ENCODE results near the gene TRIB2.
"Not testable (repeated sequence)": the region's sequence is repeated elsewhere in the genome, so short reads cannot be mapped to it uniquely, and the experiment has no call there.

The TRIB2 gene

DNA sequence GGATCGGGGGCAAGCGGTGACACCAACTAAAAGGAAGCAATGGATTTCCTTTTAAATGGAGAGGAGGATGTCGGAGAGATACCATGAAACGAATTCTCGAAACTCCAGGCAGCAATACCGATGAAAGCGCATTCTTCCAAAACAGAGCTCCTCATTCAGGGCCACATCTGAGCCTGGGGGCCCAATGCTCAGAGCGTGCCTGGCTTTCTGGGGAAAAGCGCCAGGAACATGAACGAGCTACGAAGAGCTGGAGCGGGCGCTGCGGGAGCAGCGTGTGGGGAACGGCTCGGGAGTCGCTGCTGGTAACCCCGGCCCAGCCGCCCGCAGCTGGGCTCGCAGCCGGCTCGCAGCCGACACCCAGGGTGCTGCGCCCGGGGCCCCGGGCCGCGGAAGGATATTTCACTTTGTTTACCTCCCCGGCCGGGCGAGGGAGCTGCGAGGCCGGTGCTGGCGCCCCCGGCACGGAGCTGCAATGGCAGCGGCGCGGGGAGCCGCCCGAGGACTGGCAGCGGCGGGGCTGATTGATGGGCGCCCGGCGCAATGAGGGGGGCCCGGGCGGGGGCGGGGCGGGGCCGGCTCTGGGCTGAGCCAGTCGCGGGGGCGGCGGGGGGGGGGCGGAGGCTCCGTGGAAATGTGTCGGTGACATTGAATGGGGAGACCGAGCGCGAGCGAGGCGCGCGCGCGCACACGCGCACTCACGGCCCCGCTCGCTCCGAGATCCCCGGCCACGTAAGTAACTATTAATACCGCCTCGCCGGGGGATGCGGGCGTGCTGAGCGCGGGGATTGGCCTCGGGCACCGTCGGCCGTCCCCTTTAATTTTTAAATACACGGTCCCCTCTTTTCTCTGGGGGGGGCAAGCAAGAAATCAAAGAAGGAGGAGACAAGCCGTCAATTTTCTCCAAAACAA is at the start of gene TRIB2:
TSS of gene TRIB2 (plus strand) at position 655 of the 909 bp plus-strand sequence. CDS start 1,372 bp downstream, outside the sequence.
- no peaks in the 10 kb centered on the region for H3K36me3 Mint-ChIP-seq (ENCODE audit: low read depth)
- peak within 1 kb of the TSS; percentile 90 for H3K4me3 Mint-ChIP-seq
- H3K9me3 Mint-ChIP-seq: no peaks in the 10 kb centered on the region
- H3K27me3 Mint-ChIP-seq: peaks cover 6% of the 10 kb centered on the region
- peak within 1 kb of the TSS; percentile 91 for H3K27ac Mint-ChIP-seq
- peaks cover 48% of the 10 kb centered on the region for H3K4me1 Mint-ChIP-seq (ENCODE audit: low read depth)

DNA sequence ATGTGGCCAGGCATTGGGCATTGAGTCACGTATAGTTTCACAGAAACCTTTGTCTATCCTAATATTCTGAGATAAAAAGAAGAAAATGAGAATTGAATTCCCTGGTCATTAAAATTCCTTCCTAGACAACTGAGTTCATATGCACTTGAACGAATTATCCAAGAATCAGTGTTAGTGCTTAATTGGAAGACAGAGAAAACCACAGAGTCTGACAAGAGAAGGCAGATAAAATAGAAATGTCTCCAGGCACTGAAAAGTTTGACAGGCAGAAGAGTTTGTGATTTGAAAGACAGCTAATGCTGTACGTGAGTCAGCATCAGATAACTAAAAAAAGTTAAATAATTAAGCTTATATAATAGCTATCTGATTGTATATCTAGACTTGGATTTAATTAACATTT is 47.7 kb upstream of the TRIB2 start:
- Mint-ChIP-seq H3K36me3 (ENCODE audit: low read depth) (peaks cover 6% of the 10 kb centered on the region), H3K27me3 (peaks cover 6% of the 10 kb centered on the region), H3K4me3 (no peak overlapping the region), H3K4me1 (ENCODE audit: low read depth) (no peaks in the 10 kb centered on the region), H3K27ac (no peak overlapping the region), H3K9me3 (peaks cover 13% of the 10 kb centered on the region)

DNA sequence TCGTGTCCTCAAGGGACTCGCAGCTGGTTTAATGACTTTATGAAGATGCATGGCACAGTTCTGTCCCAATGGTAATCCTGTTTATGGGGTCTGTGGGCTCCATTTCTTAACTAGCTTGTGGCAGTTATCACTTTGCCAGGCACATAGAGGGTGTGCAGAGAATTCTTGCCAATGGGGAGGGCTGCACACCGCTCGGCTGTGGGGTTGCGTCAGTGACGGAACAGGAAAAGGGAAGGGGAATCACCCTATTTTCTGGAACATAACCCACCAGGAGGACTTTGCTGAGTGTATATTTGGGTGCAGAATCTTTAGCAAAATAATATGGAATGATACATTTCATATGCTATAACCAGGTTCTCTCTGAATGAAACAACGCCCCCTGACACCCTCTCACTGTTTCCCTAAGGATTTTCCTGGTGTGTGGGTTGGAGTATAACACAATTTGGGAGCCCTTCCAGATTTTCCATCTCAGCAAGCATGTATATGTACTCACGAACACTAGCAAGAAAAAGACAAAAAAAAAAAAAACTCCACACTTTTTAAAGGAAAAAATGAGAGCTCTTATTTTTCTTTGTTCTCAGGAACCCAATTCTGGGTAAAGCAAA is 43.9 kb upstream of the TRIB2 start:
- no peaks in the 10 kb centered on the region for H3K36me3 Mint-ChIP-seq (ENCODE audit: low read depth)
- H3K27ac Mint-ChIP-seq: no peak overlapping the region
- H3K27me3 Mint-ChIP-seq: no peaks in the 10 kb centered on the region
- no peak overlapping the region for H3K4me3 Mint-ChIP-seq
- no peaks in the 10 kb centered on the region for H3K9me3 Mint-ChIP-seq
- H3K4me1 Mint-ChIP-seq (ENCODE audit: low read depth): peaks cover 3% of the 10 kb centered on the region

DNA sequence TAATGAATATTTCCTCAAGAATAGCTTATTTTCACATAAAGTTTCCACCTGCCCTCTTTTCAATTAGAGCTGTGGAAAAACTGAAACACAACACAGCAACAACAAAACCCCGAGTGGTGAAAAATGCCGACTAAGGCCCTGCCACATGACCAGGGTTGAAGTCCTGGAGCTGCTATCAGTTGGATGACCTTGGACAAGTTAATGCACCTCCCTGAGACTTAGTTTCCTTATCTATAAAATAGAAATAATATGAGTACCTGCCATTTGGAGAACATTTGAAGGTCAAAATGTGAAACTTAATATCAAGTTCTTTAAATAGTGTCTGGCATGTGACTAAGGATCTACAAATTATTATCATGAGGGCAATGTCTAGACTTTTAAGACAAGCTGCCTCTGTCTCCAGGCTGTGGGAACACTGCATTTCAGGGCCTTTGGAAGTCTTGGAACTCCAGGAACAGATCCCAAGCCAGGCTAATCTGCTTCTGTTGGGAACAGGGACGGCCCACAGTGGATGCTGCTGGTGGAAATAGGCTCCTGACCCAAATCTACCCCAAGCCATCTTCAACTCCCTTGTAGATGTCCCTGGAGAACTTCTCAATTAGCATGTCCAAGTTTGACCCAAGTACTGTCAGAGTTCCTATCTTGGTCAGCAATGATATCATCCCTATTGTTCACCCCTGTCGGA is 42.0 kb upstream of the TRIB2 start:
- Mint-ChIP-seq H3K27ac (no peak overlapping the region), H3K4me1 (ENCODE audit: low read depth) (peaks cover 3% of the 10 kb centered on the region), H3K36me3 (ENCODE audit: low read depth) (peaks cover 2% of the 10 kb centered on the region), H3K9me3 (peaks cover 3% of the 10 kb centered on the region), H3K4me3 (no peak overlapping the region), H3K27me3 (no peaks in the 10 kb centered on the region)

DNA sequence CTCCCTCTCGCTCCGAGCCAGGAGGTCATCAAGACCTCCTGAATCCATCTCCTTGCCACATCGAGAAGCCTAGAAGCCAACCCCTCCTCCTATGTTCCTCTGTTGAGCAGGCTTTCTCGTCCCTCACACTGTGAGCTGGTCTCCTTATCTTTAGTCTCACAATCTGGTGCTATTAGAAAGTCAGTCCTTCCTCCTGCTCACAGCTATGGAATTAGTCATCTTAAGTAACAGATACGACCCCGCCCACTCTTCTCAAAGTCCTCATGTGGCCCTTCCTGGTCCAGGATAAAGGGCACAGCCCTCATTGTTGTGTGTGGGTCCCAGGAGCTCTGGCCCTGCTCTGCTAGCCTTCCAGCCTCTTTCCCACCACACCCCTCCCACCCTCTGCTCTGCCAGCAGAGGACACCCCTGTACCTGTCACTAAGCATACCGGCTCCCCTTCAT is 41.4 kb upstream of the TRIB2 start:
- Mint-ChIP-seq H3K27ac (no peak overlapping the region), H3K4me1 (ENCODE audit: low read depth) (peaks cover 3% of the 10 kb centered on the region), H3K27me3 (no peaks in the 10 kb centered on the region), H3K4me3 (no peak overlapping the region), H3K36me3 (ENCODE audit: low read depth) (peaks cover 6% of the 10 kb centered on the region), H3K9me3 (peaks cover 9% of the 10 kb centered on the region)

DNA sequence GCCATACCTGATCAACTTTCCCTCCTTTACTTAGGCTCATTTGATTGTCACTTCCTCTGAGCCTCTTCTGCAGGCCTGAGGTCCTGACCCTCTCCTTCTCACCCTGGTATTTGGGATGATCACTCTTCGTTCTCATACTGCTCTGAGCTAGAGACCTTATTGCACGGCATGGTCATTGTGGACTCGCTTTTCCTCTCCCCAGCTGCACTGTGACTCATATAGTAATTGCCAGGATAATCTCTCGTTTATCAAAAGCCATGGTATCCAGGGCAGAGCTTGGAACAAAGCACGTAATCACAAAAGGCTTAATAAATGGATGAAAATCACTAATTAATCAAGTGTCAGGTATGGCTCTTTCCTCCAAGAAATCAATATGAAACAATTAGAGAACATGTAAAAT is 40.9 kb upstream of the TRIB2 start:
- peaks cover 3% of the 10 kb centered on the region for H3K4me1 Mint-ChIP-seq (ENCODE audit: low read depth)
- H3K27ac Mint-ChIP-seq: no peak overlapping the region
- no peaks in the 10 kb centered on the region for H3K27me3 Mint-ChIP-seq
- H3K36me3 Mint-ChIP-seq (ENCODE audit: low read depth): peaks cover 6% of the 10 kb centered on the region
- H3K9me3 Mint-ChIP-seq: peaks cover 9% of the 10 kb centered on the region
- H3K4me3 Mint-ChIP-seq: no peak overlapping the region

DNA sequence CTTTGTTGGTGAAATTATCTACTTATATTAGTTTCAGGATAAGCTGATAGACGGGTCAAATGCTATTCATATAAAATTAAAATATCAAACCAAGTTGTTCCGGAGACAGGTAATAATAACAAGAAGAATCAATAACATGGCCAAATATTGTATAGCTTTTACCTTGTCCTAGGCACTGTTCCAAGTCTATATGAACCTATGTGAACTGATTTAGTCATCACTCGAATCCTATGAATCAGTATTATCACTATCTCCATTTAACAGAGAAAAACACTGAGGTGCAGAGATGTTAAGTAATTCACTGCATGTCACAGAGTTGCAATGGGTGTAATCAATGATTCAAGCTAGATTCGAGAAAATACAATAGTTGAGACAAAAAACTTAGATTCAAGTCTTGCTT is 40.0 kb upstream of the TRIB2 start:
- Mint-ChIP-seq H3K4me3 (no peak overlapping the region), H3K36me3 (ENCODE audit: low read depth) (peaks cover 6% of the 10 kb centered on the region), H3K9me3 (peaks cover 9% of the 10 kb centered on the region), H3K4me1 (ENCODE audit: low read depth) (peaks cover 3% of the 10 kb centered on the region), H3K27me3 (peaks cover 3% of the 10 kb centered on the region), H3K27ac (no peak overlapping the region)

DNA sequence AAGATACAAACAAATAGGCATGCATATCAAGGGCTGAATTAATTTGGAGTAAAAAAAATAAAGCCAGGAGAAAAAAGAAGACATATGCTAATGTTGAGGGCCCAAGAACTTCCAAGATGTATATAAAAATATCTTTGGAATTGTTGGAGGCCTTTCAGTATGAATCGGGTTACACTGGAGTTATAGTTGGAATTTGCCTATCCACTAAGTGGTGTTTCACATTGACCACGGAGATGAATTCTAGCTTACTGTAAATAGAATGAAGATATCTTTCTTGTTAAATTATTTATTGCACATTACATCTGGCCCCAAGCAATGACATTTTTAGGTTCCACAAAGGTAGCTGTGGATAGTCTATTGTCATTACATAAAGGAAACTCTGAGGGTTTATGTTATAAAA is 38.5 kb upstream of the TRIB2 start:
- H3K27ac Mint-ChIP-seq: no peak overlapping the region
- H3K27me3 Mint-ChIP-seq: peaks cover 9% of the 10 kb centered on the region
- H3K9me3 Mint-ChIP-seq: peaks cover 9% of the 10 kb centered on the region
- no peak overlapping the region for H3K4me3 Mint-ChIP-seq
- H3K36me3 Mint-ChIP-seq (ENCODE audit: low read depth): peaks cover 6% of the 10 kb centered on the region
- H3K4me1 Mint-ChIP-seq (ENCODE audit: low read depth): peaks cover 3% of the 10 kb centered on the region

DNA sequence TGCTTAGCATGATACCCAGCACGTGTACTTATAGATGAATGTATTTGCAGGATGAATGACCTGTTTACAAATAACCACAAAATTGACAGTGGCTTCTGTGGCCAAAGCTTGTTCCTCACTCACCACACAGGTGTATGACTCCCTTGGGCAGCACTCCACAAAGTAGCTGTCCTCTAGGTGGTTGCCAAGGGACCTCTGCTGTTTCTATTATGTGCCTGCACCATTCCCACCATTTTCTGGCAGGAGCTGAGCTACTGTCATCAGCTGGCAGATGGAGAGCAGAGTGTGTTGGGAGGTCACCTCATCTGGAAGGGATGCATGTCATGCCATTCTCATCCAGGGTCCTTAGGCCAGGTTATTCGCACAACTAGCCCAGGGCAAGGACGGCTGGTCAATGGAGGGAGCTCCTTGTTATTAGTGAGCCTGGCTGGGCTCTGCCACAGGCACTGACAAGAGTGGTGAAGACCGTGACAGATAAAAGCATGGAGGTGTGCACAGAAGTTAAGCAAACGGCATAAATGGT is 37.1 kb upstream of the TRIB2 start:
- peaks cover 19% of the 10 kb centered on the region for H3K27me3 Mint-ChIP-seq
- peaks cover 9% of the 10 kb centered on the region for H3K9me3 Mint-ChIP-seq
- peaks cover 6% of the 10 kb centered on the region for H3K36me3 Mint-ChIP-seq (ENCODE audit: low read depth)
- no peak overlapping the region for H3K27ac Mint-ChIP-seq
- no peak overlapping the region for H3K4me3 Mint-ChIP-seq
- peaks cover 3% of the 10 kb centered on the region for H3K4me1 Mint-ChIP-seq (ENCODE audit: low read depth)

DNA sequence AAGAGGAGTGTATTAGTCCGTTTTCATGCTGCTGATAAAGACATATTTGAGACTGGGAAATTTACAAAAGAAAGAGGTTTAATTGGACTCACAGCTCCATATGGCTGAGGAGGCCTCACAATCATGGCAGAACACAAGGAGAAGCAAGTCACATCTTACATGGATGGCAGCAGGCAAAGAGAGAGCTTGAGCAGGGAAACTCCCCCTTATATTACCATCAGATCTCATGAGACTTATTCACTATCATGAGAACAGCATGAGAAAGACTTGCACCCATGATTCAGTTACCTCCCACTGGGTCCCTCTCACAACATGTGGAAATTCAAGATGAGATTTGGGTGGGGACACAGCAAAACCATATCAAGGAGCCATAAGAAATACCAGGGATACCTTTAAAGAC is 36.6 kb upstream of the TRIB2 start:
- not testable (repeated sequence) for H3K4me3 Mint-ChIP-seq; H3K27ac Mint-ChIP-seq; H3K4me1 Mint-ChIP-seq (ENCODE audit: low read depth); H3K36me3 Mint-ChIP-seq (ENCODE audit: low read depth); H3K9me3 Mint-ChIP-seq
- peaks cover 20% of the 10 kb centered on the region for H3K27me3 Mint-ChIP-seq

DNA sequence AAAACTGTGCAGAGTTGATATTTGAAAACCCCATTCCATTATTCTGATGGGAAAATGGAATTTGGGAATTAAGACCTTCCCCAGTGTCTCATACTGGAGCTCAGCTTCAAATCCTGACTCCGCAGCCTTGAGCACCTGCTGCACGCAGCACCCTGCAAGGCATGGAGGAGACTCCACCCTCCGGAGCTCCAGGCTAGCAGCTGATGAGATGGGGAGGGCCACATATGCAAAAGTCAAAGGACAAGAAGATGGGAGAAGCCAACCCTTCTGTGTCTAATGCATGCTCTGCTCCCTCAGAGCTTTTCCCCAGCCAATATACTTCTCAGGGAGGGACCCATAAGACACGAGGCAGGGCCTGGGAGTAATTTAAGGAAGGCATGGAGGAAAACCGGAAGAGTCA is 34.7 kb upstream of the TRIB2 start:
- Mint-ChIP-seq H3K36me3 (ENCODE audit: low read depth) (peaks cover 6% of the 10 kb centered on the region), H3K27me3 (peaks cover 20% of the 10 kb centered on the region), H3K4me1 (ENCODE audit: low read depth) (no peaks in the 10 kb centered on the region), H3K4me3 (no peak overlapping the region), H3K9me3 (peaks cover 9% of the 10 kb centered on the region), H3K27ac (peak overlapping the region; percentile 4)

DNA sequence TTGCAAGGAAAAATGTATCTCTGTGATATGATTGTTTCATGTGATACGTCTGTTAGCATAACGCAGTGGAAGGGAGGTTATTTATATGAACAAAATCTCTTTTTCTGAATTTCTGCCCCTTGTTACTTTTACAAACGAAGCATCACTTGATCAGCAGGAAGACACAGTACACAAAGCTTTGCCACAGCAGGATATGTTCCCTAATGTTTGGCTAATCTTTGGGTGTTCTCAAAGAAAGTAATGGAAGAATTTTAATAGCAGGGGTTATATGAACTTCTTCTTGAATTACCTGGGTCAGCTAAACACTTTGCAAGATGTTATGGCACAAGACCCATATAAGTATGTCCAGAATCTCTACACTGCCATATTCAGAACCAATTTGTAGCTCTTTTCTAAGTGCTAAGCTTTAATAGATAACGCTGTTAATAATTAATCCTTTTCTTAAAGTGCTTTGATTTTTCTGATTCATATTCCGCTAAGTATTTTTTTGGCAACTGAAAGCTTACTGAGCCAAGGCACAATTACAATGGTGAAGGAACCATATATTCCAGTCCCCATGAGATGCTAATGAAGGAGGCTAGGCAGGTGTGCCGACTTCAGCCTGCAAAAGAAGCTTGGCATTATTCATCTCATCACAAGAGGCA is 33.2 kb upstream of the TRIB2 start:
- H3K27me3 Mint-ChIP-seq: peaks cover 20% of the 10 kb centered on the region
- H3K36me3 Mint-ChIP-seq (ENCODE audit: low read depth): peaks cover 6% of the 10 kb centered on the region

DNA sequence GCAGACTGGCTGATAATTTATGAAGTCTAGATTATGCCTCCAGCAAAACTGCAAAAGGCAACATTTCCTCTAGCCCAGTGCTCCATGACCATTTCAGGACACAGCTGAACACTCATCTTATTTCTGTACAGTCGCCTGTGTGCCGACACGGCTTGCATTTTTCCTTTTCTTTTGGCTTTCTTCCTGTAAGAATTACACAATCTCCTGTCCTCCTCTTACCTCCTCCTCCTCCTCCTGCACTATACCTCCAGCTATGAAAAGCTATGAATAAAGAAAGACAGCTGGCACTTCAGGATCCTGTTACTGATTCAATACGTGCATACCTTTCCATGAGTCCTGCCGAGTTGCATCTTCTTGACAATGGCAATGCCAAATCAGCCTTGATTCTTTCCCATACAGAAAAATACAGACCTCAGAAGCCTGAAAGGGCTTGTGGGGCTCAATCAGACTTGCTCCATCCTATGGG is 32.2 kb upstream of the TRIB2 start:
- Mint-ChIP-seq H3K27ac (no peak overlapping the region), H3K4me1 (ENCODE audit: low read depth) (no peaks in the 10 kb centered on the region), H3K4me3 (no peak overlapping the region), H3K9me3 (peaks cover 9% of the 10 kb centered on the region), H3K36me3 (ENCODE audit: low read depth) (peaks cover 6% of the 10 kb centered on the region), H3K27me3 (peaks cover 20% of the 10 kb centered on the region)

More for the DNA sequence above, 33.2 kb upstream of the TRIB2 start:
- Mint-ChIP-seq H3K27ac (no peak overlapping the region), H3K4me1 (ENCODE audit: low read depth) (no peaks in the 10 kb centered on the region), H3K4me3 (no peak overlapping the region), H3K9me3 (peaks cover 9% of the 10 kb centered on the region)

DNA sequence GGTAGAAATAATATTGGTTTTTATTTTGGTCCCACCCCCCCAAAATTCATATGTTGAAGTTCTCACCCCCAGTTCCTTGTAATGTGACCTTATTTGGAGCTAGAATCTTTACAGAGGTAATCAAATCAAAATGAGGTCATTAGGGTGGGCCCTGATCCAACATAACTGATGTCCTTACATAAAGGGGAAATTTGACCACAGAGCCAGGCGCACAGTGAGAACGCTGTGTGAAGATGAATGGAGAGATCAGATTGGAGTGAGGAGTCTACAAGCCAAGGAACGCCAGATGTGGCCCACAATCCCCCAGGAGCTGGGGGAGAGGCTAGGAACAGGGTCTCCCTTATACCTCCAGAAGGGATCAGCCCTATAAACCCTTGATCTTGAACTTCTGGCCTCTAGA is 31.6 kb upstream of the TRIB2 start:
- H3K4me3 Mint-ChIP-seq: no peak overlapping the region
- peaks cover 7% of the 10 kb centered on the region for H3K9me3 Mint-ChIP-seq
- H3K27ac Mint-ChIP-seq: no peak overlapping the region
- H3K36me3 Mint-ChIP-seq (ENCODE audit: low read depth): peaks cover 1% of the 10 kb centered on the region
- H3K4me1 Mint-ChIP-seq (ENCODE audit: low read depth): no peaks in the 10 kb centered on the region
- H3K27me3 Mint-ChIP-seq: peaks cover 20% of the 10 kb centered on the region

All from stimulated activated naive CD8-positive, alpha-beta T cell treated with anti-CD3 and anti-CD28 coated beads, Interleukin-15, Interleukin-2, amounts not matched to agents 100 ng/mL and 50 ng/mL, for 24 hours (primary cell).